Testis (tissue), 3 donors: Measurements from ENCODE around the gene TMEM150C. TPM values are rescaled to one million over a fixed set of nuclear protein-coding genes. Genes with fewer than 3 reads are reported as not detected.
"Not testable (repeated sequence)": the region's sequence is repeated elsewhere in the genome, so short reads cannot be mapped to it uniquely, and the experiment has no call there.

Experiments
- DNase-seq: peaks from one replicate; pipeline ENCODE4 v3.0.0-alpha.2; 2019
- H3K27ac ChIP-seq, 2 donors: fragments of 200-600 bp; sonication (generic); one replicate each; pipeline ENCODE4 v1.5.1; 2019
- H3K27me3 ChIP-seq: fragments of 200-600 bp; sonication (generic); one replicate; pipeline ENCODE4 v1.5.1; 2019
- H3K36me3 ChIP-seq: fragments of 200-600 bp; sonication (generic); one replicate; pipeline ENCODE4 v1.5.1; 2017; ENCODE audit warnings: low read depth; ENCODE audit errors: missing control alignments
- H3K4me1 ChIP-seq: fragments of 200-600 bp; sonication (generic); one replicate; pipeline ENCODE4 v1.5.1; 2019
- H3K4me3 ChIP-seq, 2 donors: fragments of 200-600 bp; sonication (generic); one replicate each; pipeline ENCODE4 v1.5.1; 2017 to 2019
- H3K9me3 ChIP-seq: fragments of 200-600 bp; sonication (generic); one replicate; pipeline ENCODE4 v1.5.1; 2017
- CTCF ChIP-seq, 3 experiments: fragments of 450-650 bp in 2 of 3; fragments of 200-600 bp in 1 of 3; sonication (generic) in 1 of 3; IDR thresholded peaks; one replicate each; pipeline ENCODE4 v1.5.1; 2016 to 2019; ENCODE audit warnings: antibody characterized with exemption in 3 of 3, mild to moderate bottlenecking in 2 of 3, moderate library complexity in 1 of 3
- POLR2A ChIP-seq: fragments of 450-650 bp; IDR thresholded peaks from one replicate; pipeline ENCODE4 v1.6.1; 2017; ENCODE audit warnings: antibody characterized with exemption, mild to moderate bottlenecking, moderate library complexity
- WGBS, 2 donors: methylation state at CpG; one replicate each; pipeline ENCODE4 v1.1.5; 2018; 5-methylcytosine and 5-hydroxymethylcytosine counted together
- intact Hi-C: fragments of 100-400 bp; cut with DNase I; formaldehyde crosslinking; loops from one replicate; pipeline ENCODE4 v1.15.1; 2023; ENCODE audit warnings: low total_unique reads
- polyA plus RNA-seq: library from polyadenylated mRNA; stranded (reverse); fragments of 350-450 nt; fragmentation: Illumina TruSeq; extraction: RNeasy Lipid Tissue Mini Kit (QIAGEN cat#74804); gene quantifications from one replicate; pipeline ENCODE4 v1.2.3, GENCODE V29; 2014; ENCODE audit warnings: low read depth, low replicate concordance; ENCODE audit not compliant: insufficient read depth
- total RNA-seq, 2 donors: library from RNA; depleted of rRNA; stranded (reverse); fragments of >200 nt; gene quantifications; one replicate each; pipeline ENCODE4 v1.2.3, GENCODE V29; 2016

The TMEM150C gene
- total and polyA plus RNA-seq, 3 donors from 2014 or later, result 7.2 to 11.4 (median 7.7) TPM

GRCh38 chr4:82562564-82562854, 721 bp upstream of the TMEM150C start:
- no peak overlapping the region for H3K27ac ChIP-seq
- intact Hi-C loops, result no loop called here
- H3K4me1 ChIP-seq, result peaks cover 4% of the 10 kb centered on the region
- H3K27me3 ChIP-seq, result no peaks in the 10 kb centered on the region
- DNase-seq, result no peak
- TF ChIP-seq POLR2A, result no peak
- TF ChIP-seq CTCF (IDR thresholded peaks at IDR 0.05), result no peak
- H3K9me3 ChIP-seq, result no peaks in the 10 kb centered on the region
- 44 to 63% methylated on average over 4 of the region's 4 CpGs for WGBS, 2 donors
- H3K4me3 ChIP-seq, result peak overlapping the region; percentile 72 to 76
- H3K36me3 ChIP-seq, result no peaks in the 10 kb centered on the region

GRCh38 chr4:82560853-82561785, 669 bp downstream of the TMEM150C start:
- no peak for DNase-seq
- 14 to 24% methylated on average over 26 to 48 of the region's 61 CpGs for WGBS, 2 donors

GRCh38 chr4:82559735-82560120, 2.1 kb downstream of the TMEM150C start:
- H3K4me3 ChIP-seq, result no peak overlapping the region
- intact Hi-C loops, result no loop called here
- 68 to 73% methylated on average over 4 of the region's 4 CpGs for WGBS, 2 donors

More at GRCh38 chr4:82560853-82561785, 669 bp downstream of the TMEM150C start:
- Histone ChIP-seq H3K9me3 (no peaks in the 10 kb centered on the region), H3K27ac (no peak overlapping the region), H3K36me3 (no peaks in the 10 kb centered on the region), H3K4me1 (peaks cover 4% of the 10 kb centered on the region), H3K4me3 (peak overlapping the region; percentile 31 to 76), H3K27me3 (no peaks in the 10 kb centered on the region)
- intact Hi-C loops, result no loop called here
- no peak for TF ChIP-seq POLR2A
- no peak for TF ChIP-seq CTCF (IDR thresholded peaks at IDR 0.05)

GRCh38 chr4:82559090-82559734, 2.6 kb downstream of the TMEM150C start:
- H3K27ac ChIP-seq, H3K4me3 ChIP-seq, H3K9me3 ChIP-seq, H3K36me3 ChIP-seq, intact Hi-C loops, H3K4me1 ChIP-seq, DNase-seq, H3K27me3 ChIP-seq: not testable (repeated sequence)
- 86 to 88% methylated on average over 13 of the region's 13 CpGs for WGBS, 2 donors

More at GRCh38 chr4:82559735-82560120, 2.1 kb downstream of the TMEM150C start:
- Histone ChIP-seq H3K36me3 (no peaks in the 10 kb centered on the region), H3K27ac (no peak overlapping the region), H3K27me3 (no peaks in the 10 kb centered on the region), H3K9me3 (no peaks in the 10 kb centered on the region), H3K4me1 (peaks cover 4% of the 10 kb centered on the region)
- TF ChIP-seq POLR2A (no peak), CTCF (IDR thresholded peaks at IDR 0.05) (no peak)
- no peak for DNase-seq

GRCh38 chr4:82555276-82555675, 6.5 kb downstream of the TMEM150C start:
- TF ChIP-seq CTCF (IDR thresholded peaks at IDR 0.05), result no peak
- TF ChIP-seq POLR2A, result no peak
- H3K36me3 ChIP-seq, result no peaks in the 10 kb centered on the region
- no peak overlapping the region for H3K27ac ChIP-seq
- 74 to 79% methylated on average over 3 of the region's 3 CpGs for WGBS, 2 donors
- intact Hi-C loops, result no loop called here
- H3K4me3 ChIP-seq, result no peak overlapping the region
- no peaks in the 10 kb centered on the region for H3K9me3 ChIP-seq
- no peak for DNase-seq
- H3K27me3 ChIP-seq, result no peaks in the 10 kb centered on the region
- H3K4me1 ChIP-seq, result no peaks in the 10 kb centered on the region
